DOHH2 (cell line): Measurements from ENCODE around the gene KLHL42.

Source experiments
- H3F3A ChIP-seq: fragments of 200-600 bp; sonication (generic), shearing (Covaris generic); 2 replicates; pipeline ENCODE4 v1.6.0; 2016; ENCODE audit warnings: antibody characterized with exemption, mild to moderate bottlenecking; ENCODE audit not compliant: control insufficient read depth, insufficient read depth
- H3K27ac ChIP-seq: fragments of 200-600 bp; sonication (generic); 2 replicates; pipeline ENCODE4 v1.5.1; 2014; ENCODE audit warnings: low read depth, mild to moderate bottlenecking, low read length, moderate library complexity
- H3K27me3 ChIP-seq: fragments of 200-600 bp; sonication (generic); 2 replicates; pipeline ENCODE4 v1.6.1; 2014; ENCODE audit warnings: mild to moderate bottlenecking, low read length, mixed read lengths; ENCODE audit not compliant: control insufficient read depth
- H3K36me3 ChIP-seq: fragments of 200-600 bp; sonication (generic); 2 replicates; pipeline ENCODE4 v1.6.1; 2014; ENCODE audit warnings: mild to moderate bottlenecking, low read length, moderate library complexity, mixed read lengths; ENCODE audit not compliant: control insufficient read depth
- H3K4me1 ChIP-seq: fragments of 200-600 bp; sonication (generic); 2 replicates; pipeline ENCODE4 v1.6.1; 2014; ENCODE audit warnings: mild to moderate bottlenecking, low read length, mixed read lengths; ENCODE audit not compliant: control insufficient read depth
- H3K4me2 ChIP-seq: fragments of 200-600 bp; sonication (generic); 2 replicates; pipeline ENCODE4 v1.6.0; 2014; ENCODE audit warnings: mild to moderate bottlenecking, low read length, moderate library complexity
- H3K4me3 ChIP-seq: fragments of 200-600 bp; sonication (generic); 2 replicates; pipeline ENCODE4 v1.5.1; 2014; ENCODE audit warnings: mild to moderate bottlenecking, low read length, mixed read lengths
- H3K79me2 ChIP-seq: fragments of 200-600 bp; sonication (generic); 2 replicates; pipeline ENCODE4 v1.6.1; 2014; ENCODE audit warnings: mild to moderate bottlenecking, low read length, mixed read lengths; ENCODE audit not compliant: control insufficient read depth
- H3K9me2 ChIP-seq: fragments of 200-600 bp; sonication (generic); replicated peaks from 2 replicates; pipeline ENCODE4 v1.6.1; 2014; ENCODE audit warnings: mild to moderate bottlenecking, low read length, mixed read lengths; ENCODE audit not compliant: control insufficient read depth
- H3K9me3 ChIP-seq: fragments of 200-600 bp; sonication (generic); 2 replicates; pipeline ENCODE4 v1.6.1; 2014; ENCODE audit warnings: antibody characterized with exemption, low read length, mixed read lengths; ENCODE audit not compliant: control insufficient read depth, insufficient read depth
- H4K20me1 ChIP-seq: fragments of 200-600 bp; sonication (generic); 2 replicates; pipeline ENCODE4 v1.6.0; 2014; ENCODE audit warnings: low read depth, mild to moderate bottlenecking, antibody characterized with exemption, low read length, moderate library complexity; ENCODE audit not compliant: control insufficient read depth, insufficient read depth
- EZH2phosphoT487 ChIP-seq: fragments of 200-600 bp; sonication (generic); IDR thresholded peaks from 2 replicates; pipeline ENCODE4 v1.6.1; 2017; ENCODE audit warnings: borderline replicate concordance, mild to moderate bottlenecking, antibody characterized with exemption, low read length, moderate library complexity, mixed read lengths
- TF ChIP-seq, protein P1 (sequence below): fragments of 200-600 bp; sonication (generic); IDR thresholded peaks from one replicate; pipeline ENCODE4 v1.5.1; 2014; ENCODE audit warnings: antibody characterized with exemption, mild to moderate bottlenecking, low read depth, low read length; ENCODE audit not compliant: poor library complexity, severe bottlenecking

The KLHL42 gene

DNA sequence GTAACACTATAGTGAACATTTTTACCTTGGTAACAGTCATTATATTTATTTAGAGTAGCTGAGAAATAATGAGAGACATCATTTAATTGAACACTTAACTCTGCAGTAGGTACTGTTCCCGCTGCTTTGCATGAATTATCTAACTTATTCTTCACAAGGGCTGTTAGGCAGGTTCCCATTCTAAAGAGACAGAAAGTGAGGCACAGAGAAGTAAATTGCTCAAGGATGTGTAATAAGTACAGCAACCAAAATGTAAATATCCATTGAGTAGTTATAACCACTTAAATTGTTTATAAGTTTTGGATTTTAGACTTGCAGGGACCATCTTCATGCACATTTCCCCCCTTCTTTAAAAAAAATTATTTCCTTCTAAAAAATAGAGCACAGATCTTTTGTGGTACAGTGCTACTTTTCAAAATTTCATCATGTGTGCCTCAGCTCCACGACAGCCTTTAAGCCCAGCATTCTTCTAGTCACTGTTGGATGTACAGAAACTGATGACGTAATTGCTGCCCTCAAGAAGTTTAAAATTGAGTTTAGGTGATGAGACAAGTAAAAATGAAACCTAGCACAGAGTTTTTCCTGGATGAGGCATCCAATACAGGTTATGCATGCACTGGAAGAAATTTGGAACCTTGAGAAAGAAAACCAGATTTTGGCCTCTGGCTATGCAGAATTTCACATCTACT, 6.0 kb downstream of the KLHL42 start:
- Histone ChIP-seq H3K27ac (no peak overlapping the region), H3K4me3 (no peak overlapping the region), H3K9me2 (no peaks in the 10 kb centered on the region), H3K27me3 (no peaks in the 10 kb centered on the region), H3K79me2 (peaks cover 87% of the 10 kb centered on the region), H3K4me1 (peaks cover 32% of the 10 kb centered on the region), H3K36me3 (peaks cover 50% of the 10 kb centered on the region), H3F3A (no peaks in the 10 kb centered on the region), H4K20me1 (0 out of 2 replicates have a peak, but pooled peaks cover 3% of the 10 kb centered on the region), H3K9me3 (no peaks in the 10 kb centered on the region), H3K4me2 (no peak overlapping the region)
- TF ChIP-seq, protein P1, sequence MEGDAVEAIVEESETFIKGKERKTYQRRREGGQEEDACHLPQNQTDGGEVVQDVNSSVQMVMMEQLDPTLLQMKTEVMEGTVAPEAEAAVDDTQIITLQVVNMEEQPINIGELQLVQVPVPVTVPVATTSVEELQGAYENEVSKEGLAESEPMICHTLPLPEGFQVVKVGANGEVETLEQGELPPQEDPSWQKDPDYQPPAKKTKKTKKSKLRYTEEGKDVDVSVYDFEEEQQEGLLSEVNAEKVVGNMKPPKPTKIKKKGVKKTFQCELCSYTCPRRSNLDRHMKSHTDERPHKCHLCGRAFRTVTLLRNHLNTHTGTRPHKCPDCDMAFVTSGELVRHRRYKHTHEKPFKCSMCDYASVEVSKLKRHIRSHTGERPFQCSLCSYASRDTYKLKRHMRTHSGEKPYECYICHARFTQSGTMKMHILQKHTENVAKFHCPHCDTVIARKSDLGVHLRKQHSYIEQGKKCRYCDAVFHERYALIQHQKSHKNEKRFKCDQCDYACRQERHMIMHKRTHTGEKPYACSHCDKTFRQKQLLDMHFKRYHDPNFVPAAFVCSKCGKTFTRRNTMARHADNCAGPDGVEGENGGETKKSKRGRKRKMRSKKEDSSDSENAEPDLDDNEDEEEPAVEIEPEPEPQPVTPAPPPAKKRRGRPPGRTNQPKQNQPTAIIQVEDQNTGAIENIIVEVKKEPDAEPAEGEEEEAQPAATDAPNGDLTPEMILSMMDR: no peak
- no peak for TF ChIP-seq EZH2phosphoT487

DNA sequence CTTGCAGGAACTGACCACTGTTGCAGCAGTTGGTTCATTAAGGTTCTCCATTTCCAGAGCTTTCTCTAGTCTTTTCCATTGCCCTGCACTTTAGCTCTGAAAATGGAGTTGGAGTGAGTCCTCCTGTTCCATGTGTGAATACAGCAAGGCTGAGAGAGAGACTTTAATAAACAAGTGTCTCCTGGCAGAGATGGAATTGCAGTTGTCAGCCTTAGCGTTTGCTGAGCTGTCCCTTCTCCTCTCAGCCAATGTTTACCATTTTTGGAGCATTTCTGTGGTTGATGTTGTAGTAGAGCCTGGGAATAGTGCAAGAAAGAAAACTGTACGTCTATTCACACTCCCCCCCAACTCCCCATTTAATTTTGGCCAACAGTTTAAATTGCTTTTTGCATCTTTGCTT, 7.5 kb downstream of the KLHL42 start:
- Histone ChIP-seq H3K27me3 (no peaks in the 10 kb centered on the region), H3K9me3 (no peaks in the 10 kb centered on the region), H3F3A (no peaks in the 10 kb centered on the region), H3K4me1 (peaks cover 16% of the 10 kb centered on the region), H3K9me2 (no peaks in the 10 kb centered on the region), H4K20me1 (0 out of 2 replicates have a peak, but pooled peaks cover 3% of the 10 kb centered on the region), H3K4me3 (no peak overlapping the region), H3K79me2 (peaks cover 74% of the 10 kb centered on the region), H3K4me2 (no peak overlapping the region), H3K36me3 (peaks cover 47% of the 10 kb centered on the region), H3K27ac (no peak overlapping the region)
- TF ChIP-seq, protein P1: no peak
- no peak for TF ChIP-seq EZH2phosphoT487

DNA sequence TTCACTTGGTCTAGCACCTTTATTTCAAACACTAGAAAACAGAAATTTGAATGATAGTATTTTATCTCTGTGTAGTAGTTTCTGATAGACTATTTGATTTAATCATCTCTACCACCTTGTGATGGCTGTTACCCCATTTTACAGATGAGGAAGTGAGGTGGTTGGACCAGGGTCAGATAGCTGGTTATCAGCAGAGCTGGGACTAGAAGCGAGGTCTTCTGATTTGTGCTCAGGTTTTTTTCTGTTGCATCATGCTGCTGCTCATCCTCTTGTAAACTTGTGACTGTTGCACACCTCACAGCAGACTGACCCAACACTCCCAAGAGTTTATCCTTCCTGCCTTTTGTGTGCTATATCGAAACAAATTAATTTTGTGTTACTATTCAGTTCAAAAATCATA, 10.1 kb downstream of the KLHL42 start:
- Histone ChIP-seq H3K4me3 (no peak overlapping the region), H4K20me1 (0 out of 2 replicates have a peak, but pooled peaks cover 3% of the 10 kb centered on the region), H3K27me3 (no peaks in the 10 kb centered on the region), H3K9me3 (no peaks in the 10 kb centered on the region), H3K9me2 (no peaks in the 10 kb centered on the region), H3F3A (no peaks in the 10 kb centered on the region), H3K36me3 (peaks cover 61% of the 10 kb centered on the region), H3K79me2 (peaks cover 52% of the 10 kb centered on the region), H3K4me2 (no peak overlapping the region), H3K4me1 (peaks cover 10% of the 10 kb centered on the region), H3K27ac (no peak overlapping the region)
- no peak for TF ChIP-seq EZH2phosphoT487
- TF ChIP-seq, protein P1: no peak
